ENCODE results near the gene CPTP.

Gene CPTP

DNA sequence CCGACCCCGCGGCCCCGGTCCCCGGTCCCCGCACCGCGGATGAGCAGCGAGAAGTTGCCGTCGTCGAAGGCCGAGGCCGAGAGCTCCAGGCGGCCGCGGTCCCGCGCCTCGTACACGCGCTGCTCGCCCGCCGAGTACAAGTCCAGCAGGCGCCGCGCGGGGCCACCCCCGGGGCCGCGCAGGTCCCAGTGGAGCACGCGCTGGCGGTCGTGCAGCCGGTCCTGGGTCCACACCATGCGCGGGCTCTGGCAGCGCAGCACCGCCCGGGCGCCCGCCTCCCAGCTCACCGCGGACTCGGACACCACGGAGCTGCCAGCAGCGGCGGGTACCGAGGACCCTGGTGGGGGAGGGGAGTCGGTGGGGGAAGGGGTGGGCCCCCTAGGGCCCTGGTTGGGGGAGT, 30.8 kb downstream of the CPTP start:
- no peak for TF ChIP-seq CTCF (IDR thresholded peaks at IDR 0.05; ENCODE audit: control insufficient read depth, insufficient read depth, low read depth, low read length, missing control alignments)
- H3K4me3 ChIP-seq (ENCODE audit: control insufficient read depth, low read depth, low read length): peak overlapping the region; percentile 95
- no peak for DNase-seq (ENCODE audit: low read depth)

DNA sequence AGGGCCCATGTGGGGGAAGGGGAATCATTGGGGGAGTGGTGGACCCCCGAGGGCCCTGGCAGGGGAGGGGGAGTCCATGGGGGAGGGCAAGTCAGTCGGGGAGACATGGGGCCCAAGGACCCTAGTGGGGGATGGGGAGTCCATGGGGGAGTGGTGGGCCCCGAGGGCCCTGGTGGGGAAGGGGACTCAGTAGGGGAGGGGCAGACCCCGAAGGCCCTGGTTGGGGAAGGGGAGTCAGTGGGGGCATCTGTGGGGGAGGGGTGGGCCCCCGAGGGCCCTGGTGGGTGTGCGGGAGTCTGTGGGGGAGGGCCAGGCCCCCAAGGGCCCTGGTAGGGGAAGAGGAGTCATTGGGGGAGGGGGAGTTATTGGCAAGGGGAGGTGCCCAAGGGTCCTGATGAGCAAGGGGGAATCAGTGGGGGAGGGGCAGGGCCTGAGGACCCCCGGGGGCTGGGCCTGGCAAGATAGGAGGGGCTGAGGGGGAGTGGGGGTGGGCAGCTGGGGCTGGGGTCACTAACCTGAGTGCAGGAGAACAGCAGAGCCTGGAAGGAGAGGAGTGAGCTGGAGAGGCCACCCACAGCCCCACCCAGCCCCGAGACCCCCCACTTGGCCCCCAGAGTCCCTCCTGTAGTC, 31.7 kb downstream of the CPTP start:
- no peak for TF ChIP-seq CTCF (IDR thresholded peaks at IDR 0.05; ENCODE audit: control insufficient read depth, insufficient read depth, low read depth, low read length, missing control alignments)
- H3K4me3 ChIP-seq (ENCODE audit: control insufficient read depth, low read depth, low read length): peak overlapping the region; percentile 95

GRCh38 chr1:1356796-1357401, 32.3 kb downstream of the CPTP start:
- peak overlapping the region; percentile 95 for H3K4me3 ChIP-seq (ENCODE audit: control insufficient read depth, low read depth, low read length)
- no peak for DNase-seq (ENCODE audit: low read depth)
- no peak for TF ChIP-seq CTCF (IDR thresholded peaks at IDR 0.05; ENCODE audit: control insufficient read depth, insufficient read depth, low read depth, low read length, missing control alignments)

More for the DNA sequence above, 31.7 kb downstream of the CPTP start:
- no peak for DNase-seq (ENCODE audit: low read depth)

- no peak for TF ChIP-seq CTCF (IDR thresholded peaks at IDR 0.05; ENCODE audit: control insufficient read depth, insufficient read depth, low read depth, low read length, missing control alignments)
- no peak for DNase-seq (ENCODE audit: low read depth)
- peak overlapping the region; percentile 95 for H3K4me3 ChIP-seq (ENCODE audit: control insufficient read depth, low read depth, low read length)
Observed at GRCh38 chr1:1357871-1358432, 33.4 kb downstream of the CPTP start.

DNA sequence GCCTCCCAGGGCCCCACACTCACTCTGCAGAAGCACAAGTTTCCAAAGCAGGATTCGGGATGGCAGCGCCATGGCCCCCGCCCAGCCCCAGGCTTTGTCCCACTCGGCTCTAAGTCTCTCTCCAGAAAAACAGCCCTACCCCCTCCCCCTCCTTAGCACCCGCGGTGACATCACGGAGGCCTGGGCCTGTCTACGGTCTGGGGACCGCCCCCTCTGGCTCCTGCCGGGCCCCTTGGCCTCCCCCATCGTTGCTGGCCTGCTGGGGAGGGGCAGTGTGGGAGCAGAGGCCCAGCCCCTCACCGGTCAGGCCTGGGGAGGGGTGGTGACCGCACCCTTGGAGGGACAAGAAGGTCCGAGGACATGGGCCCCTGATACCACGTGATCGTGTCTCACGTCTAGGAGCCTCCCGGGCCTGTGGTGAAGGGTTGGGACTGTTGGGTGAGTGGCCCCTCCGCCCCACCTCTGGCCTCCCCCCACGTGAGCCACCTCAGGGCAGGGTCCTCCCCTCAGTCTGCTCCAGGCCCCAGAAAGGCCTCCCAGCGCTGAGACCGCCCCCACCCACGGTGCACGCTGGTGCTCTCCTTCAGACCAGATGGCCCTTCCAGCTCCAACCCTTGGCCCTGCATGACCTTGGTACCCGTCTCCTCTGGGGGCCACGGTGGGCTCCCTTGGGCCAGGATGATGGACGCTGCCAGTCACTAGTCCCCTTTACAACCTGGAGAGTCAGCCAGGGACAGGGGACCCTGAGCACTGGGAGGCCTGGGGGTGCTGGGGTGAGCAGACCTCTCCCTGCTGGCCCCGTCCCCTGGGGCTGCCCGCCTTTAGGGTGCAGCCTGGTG, 34.0 kb downstream of the CPTP start, which contains the start of gene MXRA8:
MXRA8 (minus strand) TSS at position 123 of the 839 bp plus-strand sequence; CDS start at position 72, 51 bp downstream.
- peak; percentile 64 for DNase-seq (ENCODE audit: low read depth)
- no peak for TF ChIP-seq CTCF (IDR thresholded peaks at IDR 0.05; ENCODE audit: control insufficient read depth, insufficient read depth, low read depth, low read length, missing control alignments)
- H3K4me3 ChIP-seq (ENCODE audit: control insufficient read depth, low read depth, low read length): peak within 1 kb of the TSS; percentile 95

DNA sequence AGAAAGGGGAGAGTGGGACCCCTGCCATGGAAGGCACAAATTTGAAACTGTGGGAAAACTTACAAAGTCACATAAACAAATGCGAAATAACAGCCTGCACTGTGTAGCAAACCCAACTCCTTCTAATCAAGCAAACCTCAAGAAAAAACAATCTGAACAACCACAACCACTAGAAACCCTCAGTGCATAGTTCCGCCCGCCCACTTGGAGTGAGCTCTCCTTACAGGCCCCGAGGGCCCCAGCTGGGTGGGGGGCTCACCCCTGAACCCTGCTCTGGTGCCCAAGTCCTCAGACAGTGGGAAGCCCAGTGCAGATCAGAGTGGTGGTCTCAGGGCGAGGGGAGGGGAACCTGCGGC, 34.7 kb downstream of the CPTP start:
- peak overlapping the region; percentile 38 for H3K4me3 ChIP-seq (ENCODE audit: control insufficient read depth, low read depth, low read length)

More for the DNA sequence above, 34.7 kb downstream of the CPTP start:
- DNase-seq (ENCODE audit: low read depth): no peak
- TF ChIP-seq CTCF (IDR thresholded peaks at IDR 0.05; ENCODE audit: control insufficient read depth, insufficient read depth, low read depth, low read length, missing control alignments): no peak
